HG02938 (cell line): ENCODE results near the gene LRAT.
A peak's percentile ranks its signal among the peaks of the same experiment; 100 is the strongest.
"Not testable (repeated sequence)": the region's sequence is repeated elsewhere in the genome, so short reads cannot be mapped to it uniquely, and the experiment has no call there.

Source experiments
- ATAC-seq: cut with Tn5 transposase; IDR thresholded peaks from one replicate; pipeline ENCODE4 v1.9.1; 2021; ENCODE audit warnings: mild to moderate bottlenecking, moderate library complexity; ENCODE audit not compliant: unreplicated experiment

Gene LRAT

DNA sequence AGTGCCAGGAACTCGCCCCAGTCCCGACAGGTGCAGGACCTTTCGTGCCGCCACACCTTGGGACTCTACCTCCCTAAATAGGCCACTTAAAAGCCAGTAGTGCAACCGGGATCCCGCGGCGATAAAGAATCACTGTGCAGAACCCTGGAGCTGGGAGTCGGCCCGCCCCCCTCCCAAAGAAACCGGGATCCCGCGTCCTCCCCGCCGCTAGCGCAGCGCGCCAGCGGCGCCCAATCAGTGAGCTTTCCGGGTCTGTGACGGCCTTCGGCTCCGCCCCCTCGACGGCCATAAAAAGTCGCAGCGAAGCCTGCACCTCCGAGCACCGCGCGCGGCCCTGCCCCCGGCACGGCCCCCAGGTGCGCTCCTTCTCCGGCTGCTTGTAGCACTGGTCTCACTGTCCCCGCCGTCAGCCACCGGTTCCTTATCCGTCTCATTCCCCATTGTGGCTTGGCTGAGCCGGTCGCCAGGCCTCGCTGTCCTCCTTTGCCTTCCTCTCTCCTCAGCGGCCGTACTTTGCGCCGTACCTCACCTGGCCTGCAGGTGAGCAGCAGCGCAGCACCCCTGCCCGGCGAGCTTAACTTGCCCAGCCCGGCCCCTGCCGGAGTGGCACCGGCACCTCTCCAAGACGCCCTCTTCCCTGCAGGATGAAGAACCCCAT lies at the start of gene LRAT:
TSS of gene LRAT (plus strand) at position 318 of the 658 bp plus-strand sequence. CDS start at position 645, 327 bp downstream.
- peak; percentile 84 for ATAC-seq

DNA sequence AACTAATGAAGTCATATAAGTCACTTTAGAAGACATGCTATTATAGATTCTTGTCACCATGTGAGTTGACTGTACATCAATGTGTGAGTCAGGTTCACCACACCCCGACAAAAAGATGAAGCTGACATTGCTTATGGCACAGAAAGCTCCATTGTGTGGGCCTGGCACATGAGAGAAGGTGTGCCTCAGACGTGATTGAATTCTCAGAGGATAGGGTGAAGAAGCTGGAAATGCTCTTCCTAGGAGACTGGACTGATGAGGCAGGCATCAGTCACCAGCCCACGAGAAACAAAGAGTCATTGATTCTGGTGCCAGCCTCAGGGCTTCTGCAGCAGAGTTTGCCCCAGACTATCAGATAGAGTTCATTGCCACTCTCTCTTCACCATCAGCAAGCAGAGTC lies 35.9 kb upstream of the LRAT start:
- ATAC-seq, result no peak

DNA sequence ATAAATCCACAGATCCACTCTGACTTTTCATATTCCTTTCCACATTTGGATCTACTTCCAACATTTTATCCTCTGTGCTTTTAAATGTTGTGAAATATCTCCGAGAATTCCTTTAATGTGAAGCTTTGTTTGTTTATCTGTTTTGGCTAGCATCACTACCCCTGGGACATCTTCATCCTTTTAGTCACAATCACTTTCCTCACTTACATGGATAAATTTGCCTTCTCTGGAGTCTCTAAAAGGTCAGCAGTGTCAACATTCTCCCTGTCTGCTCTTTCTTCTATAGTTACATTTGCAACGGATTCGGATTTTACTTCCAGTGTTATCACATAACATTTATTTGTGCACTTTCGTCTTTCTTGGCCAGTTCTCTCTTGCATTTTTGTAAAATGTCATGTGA lies 34.2 kb upstream of the LRAT start:
- ATAC-seq, result no peak

DNA sequence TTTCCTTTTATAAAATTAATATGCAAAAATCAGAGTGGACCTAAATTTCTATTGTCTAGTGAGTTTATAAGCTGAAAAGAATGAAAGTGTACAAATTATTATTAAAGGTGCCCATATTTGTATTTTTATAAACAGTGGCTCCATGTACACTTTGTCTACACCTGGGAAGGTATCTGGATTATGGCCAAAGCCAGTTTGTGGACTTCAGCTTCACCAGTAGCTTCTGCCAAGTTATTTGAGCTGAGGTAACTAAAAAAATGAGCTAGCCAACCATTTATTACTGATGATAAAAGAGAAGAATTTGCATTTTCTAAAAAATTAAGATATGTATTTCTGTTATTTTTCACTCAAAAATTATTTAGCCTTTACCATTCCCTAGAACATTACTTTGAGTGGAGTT lies 32.3 kb upstream of the LRAT start:
- no peak for ATAC-seq

DNA sequence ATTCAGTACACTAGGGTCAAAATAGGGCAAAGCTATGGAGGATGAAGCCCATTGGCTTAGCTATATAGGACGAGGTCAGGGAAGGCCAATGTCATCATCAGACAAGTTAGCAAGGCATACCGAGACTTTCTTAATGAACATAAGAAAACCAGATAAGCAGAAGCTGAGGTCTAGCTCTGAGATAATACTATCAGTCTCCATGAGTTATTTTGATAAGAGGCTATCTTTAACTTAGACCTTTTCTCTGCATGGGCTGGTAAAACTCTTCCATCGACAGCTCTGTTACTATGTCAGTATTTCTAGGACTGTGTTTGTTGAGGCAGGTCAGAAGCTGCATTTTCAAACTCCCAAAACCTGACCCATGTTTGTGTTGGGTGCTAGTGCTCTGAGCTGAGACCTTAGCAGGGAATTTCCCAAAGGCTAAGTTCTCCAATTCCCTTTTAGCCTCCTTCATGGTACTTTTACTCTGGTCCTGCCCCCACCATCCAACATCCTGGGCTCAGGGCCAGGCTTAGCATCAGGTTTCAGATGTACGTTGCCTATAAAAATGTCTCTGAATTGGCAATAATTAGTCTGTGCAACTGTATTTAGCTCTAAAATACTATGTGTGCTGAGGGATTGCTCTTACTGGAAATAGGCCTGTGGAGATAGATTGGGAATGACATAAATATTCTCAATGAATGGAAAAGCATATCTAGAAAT lies 29.3 kb upstream of the LRAT start:
- no peak for ATAC-seq

DNA sequence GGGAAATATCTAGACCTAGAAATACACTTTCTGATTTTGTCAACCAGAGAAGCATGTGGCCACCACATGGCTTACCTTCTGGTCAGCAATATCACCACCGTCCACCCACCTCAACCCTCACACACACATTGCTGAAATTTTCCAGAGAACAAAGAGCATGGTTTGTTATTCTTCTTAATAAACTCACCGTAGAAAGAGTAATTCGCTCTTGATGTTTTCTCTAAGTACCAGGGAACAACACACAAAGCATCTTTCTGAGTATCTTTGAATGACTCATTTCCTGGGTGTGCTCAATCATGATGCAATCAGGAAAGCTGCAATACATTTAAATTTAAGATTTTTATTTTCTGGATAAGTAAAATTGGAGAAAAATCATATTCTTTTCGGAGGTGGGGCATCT lies 24.7 kb upstream of the LRAT start:
- ATAC-seq, result no peak

DNA sequence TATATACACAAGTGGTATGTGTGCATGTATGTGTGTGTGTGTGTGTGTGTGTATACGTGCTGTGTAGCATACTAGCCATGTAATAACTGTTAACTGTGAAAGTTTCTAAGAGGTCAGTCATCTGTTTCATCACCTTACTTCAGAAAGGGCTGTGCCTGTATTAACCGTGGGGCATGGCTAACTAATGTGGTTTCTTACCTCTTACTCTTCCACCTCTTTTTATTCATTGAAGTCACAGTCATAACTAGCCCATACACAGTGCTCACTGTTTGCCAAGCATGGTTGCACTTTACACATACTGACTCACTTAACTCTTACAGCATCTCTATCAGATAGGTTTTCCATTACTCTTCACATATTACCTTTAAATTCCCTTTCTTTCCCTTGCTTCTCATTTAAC lies 23.7 kb upstream of the LRAT start:
- peak; percentile 77 for ATAC-seq

DNA sequence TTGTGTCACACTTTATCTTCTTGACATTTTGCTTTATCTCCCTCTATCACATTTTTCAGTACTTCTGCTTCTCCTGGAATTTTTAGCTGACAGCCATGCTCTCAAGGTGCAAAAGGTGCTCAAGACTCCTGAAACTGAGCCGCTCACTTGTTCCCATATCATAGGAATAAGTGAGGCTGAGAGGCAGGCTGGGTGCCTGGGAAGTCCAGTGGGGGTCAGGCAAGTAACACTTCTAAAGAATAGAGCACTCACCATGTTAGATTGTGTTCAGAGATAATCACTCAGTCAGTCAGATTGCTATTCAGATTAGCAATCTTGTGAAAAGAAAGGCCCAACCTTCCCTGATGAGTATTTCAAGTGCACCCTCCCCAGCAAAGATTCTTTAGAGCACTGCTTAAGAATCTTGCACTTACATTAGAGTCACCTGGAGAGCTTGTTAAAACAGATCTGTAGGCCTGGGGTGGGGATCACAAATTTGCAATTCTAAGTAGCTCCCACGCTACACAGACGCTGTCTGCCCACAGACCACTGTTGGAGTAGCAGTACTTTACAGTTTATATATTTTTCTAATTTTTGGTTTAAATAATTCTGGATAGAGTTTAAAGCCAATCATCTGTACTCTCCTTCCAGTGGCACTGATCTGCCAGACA lies 23.1 kb upstream of the LRAT start:
- no peak for ATAC-seq

DNA sequence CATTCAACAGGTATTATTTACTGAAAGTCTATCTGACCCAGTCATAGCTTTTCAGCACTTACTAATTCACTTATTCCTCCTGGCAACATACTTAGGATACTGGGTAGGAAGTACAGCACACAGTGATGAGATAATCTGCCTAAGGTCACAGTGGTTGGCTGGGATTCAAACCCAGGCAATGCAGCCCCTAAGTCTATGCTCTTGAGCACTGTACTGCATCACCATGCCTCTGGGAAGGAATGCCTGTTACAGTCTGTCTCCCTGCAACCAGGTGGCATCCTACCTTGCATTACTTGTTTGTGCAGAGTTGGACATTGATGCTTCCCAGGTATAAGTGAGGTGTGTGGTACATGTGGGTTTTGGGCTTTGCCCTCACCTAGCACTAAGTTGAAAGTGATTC lies 21.5 kb upstream of the LRAT start:
- ATAC-seq, result no peak

DNA sequence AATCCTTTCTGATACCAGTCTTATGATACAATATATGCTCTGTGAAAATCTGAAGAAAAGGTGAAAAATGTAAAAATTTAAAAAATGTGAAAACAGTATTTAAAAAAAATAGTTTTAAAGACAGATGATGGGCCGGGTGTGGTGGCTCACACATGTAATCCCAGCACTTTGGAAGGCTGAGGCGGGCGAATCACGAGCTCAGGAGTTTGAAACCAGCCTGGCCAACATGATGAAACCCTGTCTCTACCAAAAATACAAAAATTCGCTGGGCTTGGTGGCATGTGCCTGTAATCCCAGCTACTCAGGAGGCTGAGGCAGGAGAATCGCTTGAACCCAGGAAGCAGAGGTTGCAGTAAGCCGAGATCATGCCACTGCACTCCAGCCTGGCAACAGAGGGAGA lies 20.2 kb upstream of the LRAT start:
- not testable (repeated sequence) for ATAC-seq

DNA sequence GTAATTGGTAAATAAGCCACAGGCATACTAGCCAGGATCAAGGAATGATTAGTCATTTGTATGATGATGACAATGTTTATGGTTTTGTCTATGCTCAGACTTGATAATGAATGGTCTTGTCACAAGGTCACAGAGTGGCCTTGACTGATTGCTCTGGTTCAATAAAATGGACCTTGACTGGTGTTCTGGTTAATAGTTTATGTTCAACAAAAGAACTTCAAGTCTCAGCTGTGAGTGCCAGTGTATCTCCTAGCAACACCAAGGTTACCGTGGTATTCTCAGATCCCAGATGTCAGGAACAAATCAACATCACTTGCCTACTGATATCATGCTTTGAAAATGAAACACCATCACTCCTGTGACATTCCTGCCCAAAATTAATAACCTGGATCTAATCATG lies 16.3 kb upstream of the LRAT start:
- no peak for ATAC-seq

DNA sequence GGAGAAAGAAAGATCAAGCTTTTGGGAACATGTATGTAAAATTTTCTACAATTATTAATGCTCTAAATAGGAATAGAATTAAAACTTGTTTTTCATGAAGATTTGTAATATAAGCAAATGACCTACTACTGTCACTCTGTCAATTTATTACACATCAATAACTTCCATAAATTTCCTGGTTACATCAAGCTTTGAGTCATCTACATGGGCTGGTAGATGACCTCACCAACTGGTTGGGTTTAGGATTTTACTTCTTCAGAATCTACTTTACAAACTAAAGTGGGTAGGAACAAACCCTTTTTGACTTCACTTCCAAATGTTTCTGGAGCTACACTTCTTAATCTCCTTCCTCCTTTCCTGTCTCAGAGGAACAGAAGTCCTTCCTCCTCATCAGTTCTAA lies 12.0 kb upstream of the LRAT start:
- ATAC-seq, result no peak

DNA sequence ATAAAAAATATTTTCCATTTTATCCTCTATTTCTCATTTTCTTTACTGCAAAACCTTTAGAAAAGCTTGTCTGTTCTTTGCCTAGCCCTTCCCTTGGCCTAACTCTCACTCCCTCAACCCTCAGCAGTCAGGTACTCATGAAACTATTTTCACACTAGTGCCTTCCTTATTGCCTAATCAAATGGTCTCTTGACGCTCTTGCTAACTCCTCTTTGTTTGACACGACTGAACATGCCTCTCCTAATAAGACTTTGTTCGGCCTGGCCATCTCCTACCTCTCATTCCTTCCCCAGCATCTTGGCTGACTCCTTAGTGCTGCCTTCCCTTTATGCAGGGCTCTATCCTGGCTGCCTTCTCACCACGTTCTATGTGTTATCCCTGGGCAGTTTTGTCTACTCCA lies 11.1 kb upstream of the LRAT start:
- ATAC-seq, result no peak

DNA sequence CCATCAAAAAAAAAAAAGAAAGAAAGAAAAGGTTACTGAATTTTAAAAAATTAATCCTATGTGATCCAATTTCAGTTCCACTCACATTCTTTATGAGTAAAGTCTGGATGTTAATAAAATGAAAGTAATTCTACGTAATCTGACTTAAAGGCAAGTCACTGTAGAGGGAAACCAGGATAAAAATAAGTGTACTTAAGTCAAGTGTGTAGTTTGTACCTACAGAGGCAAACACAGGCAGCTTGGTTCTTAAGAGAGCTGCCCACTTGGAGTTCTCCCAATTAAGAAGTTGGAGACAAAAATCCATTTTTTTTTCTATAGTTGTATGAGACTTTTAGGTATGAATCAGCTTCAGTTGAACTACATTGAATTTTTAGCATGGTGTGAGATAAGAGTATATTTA lies 7.0 kb upstream of the LRAT start:
- ATAC-seq, result no peak

DNA sequence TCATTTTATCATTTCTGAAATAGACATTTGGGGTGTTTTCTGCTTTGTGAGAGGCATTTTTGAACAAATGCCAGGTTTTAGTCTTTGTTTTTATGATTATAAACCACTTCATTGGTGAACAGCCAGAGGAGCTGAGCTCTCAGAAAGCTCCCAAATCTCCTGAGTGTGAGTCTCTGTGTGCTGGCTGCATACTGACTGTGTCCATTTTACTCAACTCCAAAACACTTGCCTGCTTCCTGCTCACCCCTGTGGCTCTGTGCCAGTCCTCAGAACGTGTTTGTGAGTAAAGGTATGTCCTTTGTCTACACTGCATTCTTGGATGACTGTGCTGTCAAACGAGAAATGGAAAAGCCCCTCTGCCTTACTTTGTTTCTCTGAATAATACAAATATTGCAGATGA lies 5.4 kb upstream of the LRAT start:
- no peak for ATAC-seq

DNA sequence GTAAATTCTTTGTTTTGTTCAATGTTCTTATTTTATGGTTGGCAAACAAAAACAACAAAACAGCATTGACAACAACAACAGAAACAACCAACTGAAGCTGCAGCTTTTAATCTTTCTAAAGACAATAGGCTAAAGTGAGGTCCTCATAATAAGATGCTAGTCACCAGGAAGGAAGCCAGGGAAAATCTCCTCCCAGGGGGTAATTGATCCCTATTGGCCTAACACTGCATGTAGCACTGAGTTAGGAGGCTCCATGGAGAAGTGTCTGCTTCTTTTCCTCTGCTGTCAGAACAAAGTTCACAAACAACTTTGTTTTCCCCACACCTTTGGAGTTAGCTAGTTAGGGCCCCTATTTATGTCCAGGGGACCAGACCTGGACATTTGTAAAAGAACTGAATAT lies 4.7 kb upstream of the LRAT start:
- no peak for ATAC-seq

DNA sequence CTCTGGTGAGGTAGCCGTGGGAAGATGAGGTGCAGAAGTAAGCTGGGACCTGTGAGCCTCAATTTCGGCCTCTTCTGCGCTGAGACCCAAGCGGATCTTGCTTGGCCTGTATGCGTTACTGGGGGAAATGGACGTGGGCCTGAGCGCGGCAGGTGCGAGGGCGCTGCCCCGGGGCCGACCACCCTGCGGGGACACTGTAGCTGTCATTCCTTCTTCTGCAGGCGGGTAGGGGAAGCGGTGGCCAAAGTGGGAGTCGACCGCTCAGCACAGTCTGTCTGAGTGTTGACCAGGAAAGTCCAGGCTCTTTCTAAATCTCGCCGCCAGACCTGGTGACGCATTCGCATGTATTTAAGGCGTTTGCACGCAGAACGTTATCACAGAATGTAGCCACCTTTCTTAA lies 3.3 kb upstream of the LRAT start:
- no peak for ATAC-seq

DNA sequence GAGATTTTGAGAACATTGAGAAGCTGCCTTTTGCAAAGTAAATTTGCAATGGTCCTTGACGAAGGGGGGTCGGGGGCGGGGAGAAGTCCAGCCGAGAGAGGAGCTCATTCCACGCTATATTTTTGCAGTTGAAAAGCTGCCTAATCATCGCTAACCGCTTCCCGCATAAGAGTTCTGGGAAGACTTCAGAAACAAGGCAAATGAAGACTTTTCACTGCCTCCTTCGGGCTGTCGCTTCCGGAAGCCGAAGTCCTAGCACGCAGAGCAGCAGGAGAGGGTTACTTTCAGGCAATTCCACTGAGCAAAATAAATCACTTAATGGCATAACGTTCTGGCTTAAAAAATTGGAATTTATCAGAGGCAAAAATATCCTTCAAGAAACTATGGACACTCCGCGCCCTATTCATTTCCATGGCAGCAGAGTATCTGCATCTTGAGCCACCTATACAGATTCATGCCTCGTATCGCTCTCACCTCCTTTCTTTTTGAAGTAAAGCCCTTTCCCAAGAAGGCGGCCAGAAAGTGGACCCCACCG lies 2.6 kb upstream of the LRAT start:
- no peak for ATAC-seq

DNA sequence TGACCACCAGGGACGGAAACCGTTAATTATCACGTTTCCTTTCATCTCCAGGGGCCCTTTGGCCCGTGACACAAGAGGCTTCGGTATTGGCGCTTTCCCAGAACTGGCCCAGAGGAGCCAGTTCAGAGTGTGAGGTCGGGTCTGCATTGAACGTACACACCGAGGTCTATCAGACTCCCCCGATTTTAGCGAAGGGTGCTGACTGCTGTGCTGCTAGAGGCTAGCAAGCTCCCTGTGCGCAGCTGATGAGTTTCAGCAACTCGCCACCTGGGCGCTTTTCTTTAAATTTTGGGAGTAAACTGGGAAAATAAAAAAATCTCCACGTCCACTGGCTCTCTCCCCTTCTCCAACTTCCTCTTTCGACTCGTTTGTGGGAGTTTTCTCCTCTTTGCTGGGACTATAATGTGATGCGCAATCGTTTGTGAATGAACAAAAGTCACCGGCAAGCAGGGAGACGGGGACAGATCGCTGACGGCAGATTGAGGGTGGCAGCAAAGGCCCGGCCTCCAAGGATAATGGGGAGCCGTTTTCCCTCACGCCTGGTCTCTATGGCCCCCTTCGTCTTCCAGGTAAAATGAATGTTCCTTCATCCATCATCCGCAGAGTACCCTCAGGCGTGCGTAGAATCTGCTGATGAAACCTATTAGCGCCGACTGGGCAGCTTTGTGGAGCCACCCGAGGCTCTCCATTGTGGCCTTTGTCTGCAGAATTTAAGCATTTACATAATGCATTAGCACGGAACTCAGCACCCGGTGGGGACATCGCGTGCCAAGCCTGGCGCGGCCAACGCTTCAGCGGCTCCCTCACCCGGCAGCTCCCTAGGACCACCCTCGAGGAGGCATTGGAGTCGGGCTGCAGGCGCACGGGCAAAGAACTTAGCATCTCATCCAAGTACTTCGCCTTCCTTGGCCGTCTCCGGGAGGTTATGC lies 1.6 kb upstream of the LRAT start:
- no peak for ATAC-seq

DNA sequence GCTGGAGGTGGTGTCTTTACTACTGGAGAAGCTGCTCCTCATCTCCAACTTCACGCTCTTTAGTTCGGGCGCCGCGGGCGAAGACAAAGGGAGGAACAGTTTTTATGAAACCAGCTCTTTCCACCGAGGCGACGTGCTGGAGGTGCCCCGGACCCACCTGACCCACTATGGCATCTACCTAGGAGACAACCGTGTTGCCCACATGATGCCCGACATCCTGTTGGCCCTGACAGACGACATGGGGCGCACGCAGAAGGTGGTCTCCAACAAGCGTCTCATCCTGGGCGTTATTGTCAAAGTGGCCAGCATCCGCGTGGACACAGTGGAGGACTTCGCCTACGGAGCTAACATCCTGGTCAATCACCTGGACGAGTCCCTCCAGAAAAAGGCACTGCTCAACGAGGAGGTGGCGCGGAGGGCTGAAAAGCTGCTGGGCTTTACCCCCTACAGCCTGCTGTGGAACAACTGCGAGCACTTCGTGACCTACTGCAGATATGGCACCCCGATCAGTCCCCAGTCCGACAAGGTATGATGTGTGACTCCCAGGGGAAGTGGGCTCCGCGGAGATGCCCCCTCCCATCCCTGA lies 634 bp downstream of the LRAT start:
- no peak for ATAC-seq

DNA sequence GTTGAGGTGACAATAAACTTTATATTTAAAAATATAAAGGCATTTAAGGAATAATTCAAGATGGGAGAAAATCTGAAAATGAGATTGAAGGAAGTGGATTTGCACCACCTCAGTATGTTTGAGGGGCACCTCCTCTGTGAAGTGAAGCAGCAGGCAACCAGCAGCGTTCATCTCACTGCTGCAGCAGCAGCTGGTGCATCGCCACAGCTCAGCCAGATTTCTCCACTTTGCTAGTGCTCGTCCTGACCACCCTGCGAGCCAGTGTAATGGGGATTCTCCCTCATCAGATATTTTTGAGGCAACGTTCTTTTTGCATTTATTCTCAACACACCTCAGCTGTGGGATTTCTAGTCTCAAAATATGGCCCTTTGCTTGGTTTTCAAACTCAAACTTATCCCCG lies 13.9 kb downstream of the LRAT start:
- ATAC-seq, result no peak
